ENCODE measurements around the gene ING4. TPM values are rescaled to one million over a fixed set of nuclear protein-coding genes. Genes with fewer than 3 reads are reported as not detected.

The ING4 gene
- total and polyA plus RNA-seq, 2 experiments from 2014 or later: 95.2 to 96.2 TPM

DNA sequence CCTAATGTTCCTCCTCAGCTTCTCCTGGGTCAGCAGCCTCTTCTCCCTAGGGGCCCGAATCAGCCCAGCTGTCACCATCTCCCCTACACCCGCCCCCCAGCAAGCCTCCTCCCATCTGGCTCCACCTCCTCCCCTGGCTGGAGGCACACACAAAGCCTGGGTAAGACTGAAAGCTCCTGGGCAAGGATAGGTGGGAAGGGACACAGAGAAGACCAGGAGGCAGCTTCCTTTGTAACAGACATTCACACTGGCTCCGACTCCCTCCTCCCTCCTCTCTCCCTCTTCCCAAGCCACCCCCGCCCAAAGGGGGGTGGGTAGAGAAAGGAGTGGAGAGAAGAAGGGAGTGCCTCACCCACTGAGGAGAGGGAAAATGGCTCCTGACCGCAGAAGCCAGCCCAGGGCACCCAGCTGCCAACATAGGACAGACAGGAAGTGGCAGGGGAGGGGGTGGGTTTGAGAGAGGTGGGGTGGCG is 59.8 kb downstream of the ING4 start:
- Histone ChIP-seq H3K9me3 (ENCODE audit: low read depth) (no peaks in the 10 kb centered on the region), H3K27me3 (no peaks in the 10 kb centered on the region), H3K4me3 (no peak overlapping the region), H3K27ac (peak overlapping the region; percentile 52), H3K36me3 (peaks cover 39% of the 10 kb centered on the region), H3K4me1 (ENCODE audit: low read depth) (peaks cover 28% of the 10 kb centered on the region)
- TF ChIP-seq, protein P1, sequence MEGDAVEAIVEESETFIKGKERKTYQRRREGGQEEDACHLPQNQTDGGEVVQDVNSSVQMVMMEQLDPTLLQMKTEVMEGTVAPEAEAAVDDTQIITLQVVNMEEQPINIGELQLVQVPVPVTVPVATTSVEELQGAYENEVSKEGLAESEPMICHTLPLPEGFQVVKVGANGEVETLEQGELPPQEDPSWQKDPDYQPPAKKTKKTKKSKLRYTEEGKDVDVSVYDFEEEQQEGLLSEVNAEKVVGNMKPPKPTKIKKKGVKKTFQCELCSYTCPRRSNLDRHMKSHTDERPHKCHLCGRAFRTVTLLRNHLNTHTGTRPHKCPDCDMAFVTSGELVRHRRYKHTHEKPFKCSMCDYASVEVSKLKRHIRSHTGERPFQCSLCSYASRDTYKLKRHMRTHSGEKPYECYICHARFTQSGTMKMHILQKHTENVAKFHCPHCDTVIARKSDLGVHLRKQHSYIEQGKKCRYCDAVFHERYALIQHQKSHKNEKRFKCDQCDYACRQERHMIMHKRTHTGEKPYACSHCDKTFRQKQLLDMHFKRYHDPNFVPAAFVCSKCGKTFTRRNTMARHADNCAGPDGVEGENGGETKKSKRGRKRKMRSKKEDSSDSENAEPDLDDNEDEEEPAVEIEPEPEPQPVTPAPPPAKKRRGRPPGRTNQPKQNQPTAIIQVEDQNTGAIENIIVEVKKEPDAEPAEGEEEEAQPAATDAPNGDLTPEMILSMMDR (IDR thresholded peaks at IDR 0.05; ENCODE audit: low read depth, low read length): no peak
- DNase-seq (ENCODE audit: low read depth in 1 of 2, low spot score in 1 of 2): peak; percentile 36 to 62

DNA sequence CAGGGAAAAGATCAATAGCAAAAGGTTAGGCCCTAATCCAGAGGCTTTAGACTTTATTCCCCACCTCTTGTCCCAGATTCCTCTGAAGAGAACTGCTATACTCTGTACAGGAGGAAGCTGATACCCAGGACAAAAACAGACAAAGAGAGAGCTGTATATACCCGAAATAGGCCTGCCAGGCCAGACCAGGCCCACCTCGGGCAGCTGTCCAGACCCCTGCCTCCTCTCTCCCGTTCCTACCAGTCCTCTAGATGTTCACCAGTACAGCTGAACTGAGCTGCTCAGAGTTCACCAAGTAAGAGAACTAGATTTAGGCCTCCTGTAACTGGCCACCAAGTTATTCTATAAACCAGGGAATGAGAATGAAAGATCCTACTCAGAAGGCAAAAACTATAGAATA is 60.4 kb downstream of the ING4 start:
- H3K36me3 ChIP-seq: peaks cover 45% of the 10 kb centered on the region
- TF ChIP-seq, protein P1 (IDR thresholded peaks at IDR 0.05; ENCODE audit: low read depth, low read length): no peak
- H3K9me3 ChIP-seq (ENCODE audit: low read depth): no peaks in the 10 kb centered on the region
- DNase-seq (ENCODE audit: low read depth in 1 of 2, low spot score in 1 of 2): no peak
- H3K27ac ChIP-seq: no peak overlapping the region
- H3K4me1 ChIP-seq (ENCODE audit: low read depth): peaks cover 28% of the 10 kb centered on the region
- no peaks in the 10 kb centered on the region for H3K27me3 ChIP-seq
- H3K4me3 ChIP-seq: no peak overlapping the region

Other genes with a start within 250 kb of the ING4 start
- gene CD27, start 218.2 kb downstream of the ING4 start, total RNA-seq: not detected in 2 replicates
- gene CD27, start 218.2 kb downstream of the ING4 start, polyA plus RNA-seq: 0.32 and 0.35 TPM in 2 replicates
- gene TAPBPL, start 211.1 kb downstream of the ING4 start, total RNA-seq: 2.8 and 3.4 TPM in 2 replicates
- 1.5 and 3.3 TPM in 2 replicates for gene TAPBPL, start 211.1 kb downstream of the ING4 start, polyA plus RNA-seq
- 15.1 and 17.7 TPM in 2 replicates for gene VAMP1, start 192.4 kb downstream of the ING4 start, total RNA-seq
- gene VAMP1, start 192.4 kb downstream of the ING4 start, polyA plus RNA-seq: 14.9 and 28.4 TPM in 2 replicates
- 75.1 and 104 TPM in 2 replicates for gene MRPL51, start 169.9 kb downstream of the ING4 start, total RNA-seq
- gene MRPL51, start 169.9 kb downstream of the ING4 start, polyA plus RNA-seq: 279 and 308 TPM in 2 replicates
- 134 and 156 TPM in 2 replicates for gene NCAPD2, start 169.0 kb downstream of the ING4 start, total RNA-seq
- 20.2 and 70.7 TPM in 2 replicates for gene NCAPD2, start 169.0 kb downstream of the ING4 start, polyA plus RNA-seq
- gene GAPDH, start 128.6 kb downstream of the ING4 start, total RNA-seq: 8,013 and 12,904 TPM in 2 replicates
- 11,564 and 14,299 TPM in 2 replicates for gene GAPDH, start 128.6 kb downstream of the ING4 start, polyA plus RNA-seq
- gene IFFO1, start 107.1 kb downstream of the ING4 start, total RNA-seq: 18.0 and 29.0 TPM in 2 replicates
- 25.4 and 28.4 TPM in 2 replicates for gene IFFO1, start 107.1 kb downstream of the ING4 start, polyA plus RNA-seq
- 20.4 and 45.5 TPM in 2 replicates for gene NOP2, start 94.8 kb downstream of the ING4 start, total RNA-seq
- 36.2 and 38.2 TPM in 2 replicates for gene NOP2, start 94.8 kb downstream of the ING4 start, polyA plus RNA-seq
- gene CHD4, start 55.7 kb downstream of the ING4 start, total RNA-seq: 363 and 580 TPM in 2 replicates
- gene CHD4, start 55.7 kb downstream of the ING4 start, polyA plus RNA-seq: 155 and 204 TPM in 2 replicates
- 0.07 and 0.71 TPM in 2 replicates for gene LPAR5, start 27.2 kb downstream of the ING4 start, total RNA-seq
- 0.10 and 0.78 TPM in 2 replicates for gene LPAR5, start 27.2 kb downstream of the ING4 start, polyA plus RNA-seq
- gene ACRBP, start 15.7 kb downstream of the ING4 start, total RNA-seq: 0.99 and 2.8 TPM in 2 replicates
- gene ACRBP, start 15.7 kb downstream of the ING4 start, polyA plus RNA-seq: 2.6 and 7.0 TPM in 2 replicates
- gene ZNF384, start 26.3 kb upstream of the ING4 start, total RNA-seq: 39.4 and 44.9 TPM in 2 replicates
- 38.2 and 44.1 TPM in 2 replicates for gene ZNF384, start 26.3 kb upstream of the ING4 start, polyA plus RNA-seq
- 0.36 and 5.5 TPM in 2 replicates for gene PIANP, start 37.7 kb upstream of the ING4 start, total RNA-seq
- gene PIANP, start 37.7 kb upstream of the ING4 start, polyA plus RNA-seq: 4.1 and 5.0 TPM in 2 replicates
- gene COPS7A, start 60.9 kb upstream of the ING4 start, total RNA-seq: 71.0 and 82.1 TPM in 2 replicates
- 97.7 and 108 TPM in 2 replicates for gene COPS7A, start 60.9 kb upstream of the ING4 start, polyA plus RNA-seq
- gene MLF2, start 90.0 kb upstream of the ING4 start, total RNA-seq: 342 and 449 TPM in 2 replicates
- 575 and 592 TPM in 2 replicates for gene MLF2, start 90.0 kb upstream of the ING4 start, polyA plus RNA-seq
- gene PTMS, start 103.2 kb upstream of the ING4 start, total RNA-seq: 194 and 290 TPM in 2 replicates
- gene PTMS, start 103.2 kb upstream of the ING4 start, polyA plus RNA-seq: 426 and 467 TPM in 2 replicates
- 0.15 TPM in 1 of 2 replicates, not detected in the other for gene LAG3, start 109.4 kb upstream of the ING4 start, total RNA-seq
- gene LAG3, start 109.4 kb upstream of the ING4 start, polyA plus RNA-seq: 0.34 TPM in 1 of 2 replicates, not detected in the other
- gene CD4, start 126.4 kb upstream of the ING4 start, total RNA-seq: 3.1 and 3.3 TPM in 2 replicates
- 5.2 and 5.9 TPM in 2 replicates for gene CD4, start 126.4 kb upstream of the ING4 start, polyA plus RNA-seq
- gene GPR162, start 158.7 kb upstream of the ING4 start, total RNA-seq: 41.1 and 51.0 TPM in 2 replicates
- gene GPR162, start 158.7 kb upstream of the ING4 start, polyA plus RNA-seq: 29.2 and 38.6 TPM in 2 replicates
- gene P3H3, start 165.3 kb upstream of the ING4 start, total RNA-seq: 11.6 and 19.7 TPM in 2 replicates
- 13.7 and 18.2 TPM in 2 replicates for gene P3H3, start 165.3 kb upstream of the ING4 start, polyA plus RNA-seq
- 3.0 and 5.2 TPM in 2 replicates for gene GNB3, start 177.8 kb upstream of the ING4 start, total RNA-seq
- 1.7 and 2.1 TPM in 2 replicates for gene GNB3, start 177.8 kb upstream of the ING4 start, polyA plus RNA-seq
- gene CDCA3, start 188.2 kb upstream of the ING4 start, total RNA-seq: 11.5 and 42.8 TPM in 2 replicates
- gene CDCA3, start 188.2 kb upstream of the ING4 start, polyA plus RNA-seq: 10.4 and 84.9 TPM in 2 replicates
- gene USP5, start 189.0 kb upstream of the ING4 start, total RNA-seq: 145 and 150 TPM in 2 replicates
- 156 TPM in 2 replicates for gene USP5, start 189.0 kb upstream of the ING4 start, polyA plus RNA-seq
- gene TPI1, start 204.4 kb upstream of the ING4 start, total RNA-seq: 1,963 and 2,650 TPM in 2 replicates
- 3,554 and 4,448 TPM in 2 replicates for gene TPI1, start 204.4 kb upstream of the ING4 start, polyA plus RNA-seq
- 11.6 and 12.3 TPM in 2 replicates for gene SPSB2, start 210.2 kb upstream of the ING4 start, total RNA-seq
- gene SPSB2, start 210.2 kb upstream of the ING4 start, polyA plus RNA-seq: 13.5 and 15.6 TPM in 2 replicates
- 17.5 and 18.8 TPM in 2 replicates for gene LRRC23, start 241.7 kb upstream of the ING4 start, total RNA-seq
- gene LRRC23, start 241.7 kb upstream of the ING4 start, polyA plus RNA-seq: 23.7 and 24.8 TPM in 2 replicates

Measured in cardiac muscle cell (in vitro differentiated cells and primary cell).